ENCODE data around the gene GNB4. TPM values are rescaled to one million over a fixed set of nuclear protein-coding genes. Genes with fewer than 3 reads are reported as not detected.

The GNB4 gene
- total RNA-seq, 1 donor from 2014 or later = 49.2 TPM

DNA sequence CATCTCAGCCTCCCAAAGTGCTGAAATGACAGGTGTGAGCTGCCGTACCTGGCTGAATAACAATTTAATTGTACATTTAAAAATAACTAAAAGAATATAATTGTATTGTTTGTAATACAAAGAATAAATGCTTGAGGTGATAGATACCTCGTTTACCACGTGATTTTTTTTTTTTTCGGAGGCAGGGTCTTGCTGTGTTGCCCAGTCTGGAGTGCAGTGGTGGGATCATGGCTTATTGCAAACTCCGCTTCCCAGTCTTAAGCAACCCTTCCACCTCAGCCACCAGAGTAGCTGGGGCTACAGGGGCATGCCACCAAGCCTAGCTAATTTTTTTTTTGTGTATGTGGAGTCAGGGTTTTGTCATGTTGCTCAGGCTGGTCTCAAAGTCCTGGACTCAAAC lies 87.9 kb downstream of the GNB4 start:
- no peak for DNase-seq (ENCODE audit: low read depth in 2 of 2)

- no peak for DNase-seq (ENCODE audit: low read depth in 2 of 2)
Measured at GRCh38 chr3:179355996-179356395, 95.3 kb downstream of the GNB4 start.

GRCh38 chr3:179348325-179349013 lies 102.8 kb downstream of the GNB4 start:
- DNase-seq (ENCODE audit: low read depth in 2 of 2) = peak in 1 of 2 donors; percentile 5

GRCh38 chr3:179347345-179348194 lies 103.7 kb downstream of the GNB4 start, which contains the start of gene MFN1:
Gene MFN1, plus strand, starts transcription at chr3:179347709. Its CDS starts 1,143 bp downstream, at chr3:179348852.
- peak; percentile 95 for DNase-seq (ENCODE audit: low read depth in 2 of 2)

Other genes starting within 250 kb of the GNB4 start
- 1.3 and 2.6 TPM in 2 replicates for gene KCNMB3, start 200.4 kb downstream of the GNB4 start, total RNA-seq
- gene ZNF639, start 128.4 kb downstream of the GNB4 start, total RNA-seq = 22.9 and 31.2 TPM in 2 replicates
- gene MFN1, start 103.8 kb downstream of the GNB4 start, total RNA-seq = 29.0 and 33.5 TPM in 2 replicates
- gene ACTL6A, start 111.5 kb upstream of the GNB4 start, total RNA-seq = 39.0 and 40.7 TPM in 2 replicates
- 19.8 and 20.0 TPM in 2 replicates for gene MRPL47, start 153.2 kb upstream of the GNB4 start, total RNA-seq
- 86.7 and 122 TPM in 2 replicates for gene NDUFB5, start 153.3 kb upstream of the GNB4 start, total RNA-seq
- 14.8 and 37.5 TPM in 2 replicates for gene USP13, start 201.6 kb upstream of the GNB4 start, total RNA-seq